COR-L47 (cell line): Measurements from ENCODE around the gene TNNI3K.

Source experiments
- DNase-seq: peaks from one replicate; lab custom pipeline; 2025; lab: John Stamatoyannopoulos, UW

TNNI3K gene

DNA sequence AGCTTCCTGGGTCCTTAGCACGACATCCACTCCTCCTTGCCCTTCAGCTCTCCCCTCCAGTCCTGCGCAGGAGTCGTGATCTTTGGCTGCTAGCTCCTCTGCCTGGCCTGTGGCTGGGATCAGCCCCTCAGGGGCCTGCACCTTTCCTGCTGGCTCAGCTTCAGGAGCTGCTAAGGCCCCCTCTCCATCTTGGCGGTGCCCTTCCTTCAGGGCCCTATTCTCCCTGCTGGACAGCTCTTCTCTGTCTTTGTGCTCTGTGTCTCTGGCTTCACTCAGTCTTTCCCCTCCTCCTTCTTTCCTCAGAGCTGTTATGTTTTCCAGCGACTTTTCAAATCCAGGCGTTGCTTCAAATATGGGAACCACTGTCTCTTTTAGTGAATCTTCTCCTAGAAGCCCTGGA is 336.7 kb downstream of the TNNI3K start:
- DNase-seq = no peak

DNA sequence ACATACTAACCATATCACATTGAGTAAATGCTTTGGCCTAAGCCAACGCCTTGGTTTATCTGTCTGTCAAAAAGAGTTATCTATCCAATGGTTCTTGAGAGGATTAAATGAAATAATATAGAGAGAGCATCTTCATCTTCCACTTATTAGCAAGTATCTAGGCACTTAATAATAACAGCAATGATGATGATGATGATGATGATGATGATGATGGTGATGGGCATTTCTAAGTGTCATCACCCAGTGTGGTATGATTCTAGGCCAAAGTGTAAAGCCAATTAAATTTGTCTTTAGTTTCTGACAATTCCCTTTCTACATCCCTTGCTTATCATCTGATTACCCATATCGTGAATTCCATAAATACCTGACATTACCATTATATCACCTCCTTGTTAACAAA is 342.9 kb downstream of the TNNI3K start:
- no peak for DNase-seq

DNA sequence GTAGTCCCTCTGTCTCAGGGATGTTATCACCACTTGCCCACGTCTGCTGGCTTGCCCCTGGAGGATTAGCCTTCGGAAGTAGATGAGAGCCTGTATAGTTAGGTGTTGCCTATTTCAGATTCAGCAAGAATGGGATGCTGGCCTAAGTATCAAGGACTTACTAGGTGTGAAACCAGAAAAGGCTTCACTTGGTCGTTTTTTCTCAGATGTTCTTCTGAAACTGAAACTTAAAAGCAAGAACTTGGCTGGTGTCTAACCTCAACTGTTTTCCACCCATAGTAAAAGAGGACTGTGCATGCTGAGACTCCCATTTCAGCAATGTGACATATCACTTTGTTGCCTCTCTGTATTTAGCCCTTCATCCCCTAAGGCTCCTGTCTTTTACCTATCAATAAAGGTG is 344.2 kb downstream of the TNNI3K start:
- no peak for DNase-seq

DNA sequence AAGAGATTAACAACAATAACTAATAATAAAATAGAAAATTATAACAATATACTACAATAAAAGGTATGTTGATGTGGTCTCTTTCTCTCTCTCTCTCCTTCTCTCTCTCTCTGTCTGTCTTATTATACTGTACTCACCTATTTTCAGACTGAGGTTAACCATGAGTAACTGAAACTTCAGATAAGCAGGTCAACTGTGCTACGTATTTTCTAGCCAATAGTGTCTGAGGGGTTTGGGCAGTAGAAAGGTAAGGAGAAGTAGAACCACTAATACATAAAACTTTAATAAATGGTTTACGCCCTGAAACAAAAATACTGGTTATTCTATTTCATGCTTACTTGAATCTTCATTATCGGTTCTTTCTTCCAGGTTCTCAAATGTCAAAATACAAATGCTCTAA is 348.2 kb downstream of the TNNI3K start:
- DNase-seq = no peak

DNA sequence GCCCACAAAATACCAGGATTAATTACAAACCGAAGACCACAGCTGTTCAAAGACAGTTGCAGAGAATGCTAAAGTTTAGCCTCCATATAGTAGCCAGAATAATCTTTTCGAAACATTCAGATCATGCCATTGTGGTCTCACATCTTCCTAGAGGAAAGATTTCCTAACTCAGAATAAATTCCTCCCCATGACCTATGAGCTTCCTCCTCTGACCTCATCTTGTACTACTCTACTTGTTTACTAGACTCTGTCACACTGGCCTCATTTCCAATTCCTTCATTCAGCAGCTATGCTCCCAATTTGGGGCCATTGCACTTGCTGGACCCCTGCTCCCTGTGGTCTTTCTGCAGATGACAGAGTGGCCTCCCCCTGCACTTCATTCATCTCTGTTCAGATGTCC is 349.0 kb downstream of the TNNI3K start:
- DNase-seq = no peak

DNA sequence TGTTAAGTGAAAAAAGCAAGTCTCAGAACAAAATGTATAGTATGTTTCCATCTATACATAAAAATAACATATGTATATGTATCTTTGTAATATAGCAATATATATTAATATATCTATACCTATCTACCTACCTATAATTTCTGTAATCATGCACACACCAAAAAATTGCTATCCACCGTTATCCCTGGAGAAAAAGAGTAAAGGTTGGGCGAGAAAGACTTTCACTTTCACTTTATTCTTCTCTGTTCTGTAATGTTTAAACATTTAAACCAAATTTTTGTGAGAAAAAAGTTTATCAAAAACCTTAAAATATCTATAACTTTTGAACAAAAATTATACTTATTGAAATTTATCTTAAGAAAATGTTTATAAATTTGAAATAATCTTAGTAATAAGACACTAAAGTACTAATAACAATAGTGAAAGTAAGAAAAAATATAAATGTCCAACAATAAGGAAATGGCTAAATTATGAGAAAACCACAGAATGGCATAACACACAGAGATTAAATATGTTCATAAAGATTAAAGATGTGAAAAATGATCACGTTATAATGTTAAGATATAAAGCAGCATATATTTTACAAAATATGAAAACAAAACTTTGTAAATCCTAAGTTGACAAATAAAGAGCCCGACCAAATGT is 351.2 kb downstream of the TNNI3K start:
- no peak for DNase-seq

DNA sequence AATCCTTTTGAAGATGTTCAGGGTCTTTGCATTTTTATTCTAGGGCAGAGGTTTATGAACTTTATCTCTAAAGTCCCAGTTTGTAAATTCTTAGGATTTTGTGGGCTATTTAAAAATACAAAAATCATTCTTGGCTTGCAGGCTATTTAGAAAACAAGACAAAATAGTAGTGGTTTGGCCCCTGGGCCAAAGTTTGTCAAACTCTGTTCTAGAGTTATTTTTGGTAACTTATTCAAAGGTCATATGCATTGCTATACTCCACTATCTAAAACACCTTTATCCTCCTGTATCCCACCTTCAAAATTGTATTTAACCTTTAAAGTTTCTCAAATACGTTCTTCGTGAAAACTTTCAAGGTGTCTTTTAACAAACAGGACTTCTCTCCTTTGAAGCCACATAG is 352.7 kb downstream of the TNNI3K start:
- no peak for DNase-seq

DNA sequence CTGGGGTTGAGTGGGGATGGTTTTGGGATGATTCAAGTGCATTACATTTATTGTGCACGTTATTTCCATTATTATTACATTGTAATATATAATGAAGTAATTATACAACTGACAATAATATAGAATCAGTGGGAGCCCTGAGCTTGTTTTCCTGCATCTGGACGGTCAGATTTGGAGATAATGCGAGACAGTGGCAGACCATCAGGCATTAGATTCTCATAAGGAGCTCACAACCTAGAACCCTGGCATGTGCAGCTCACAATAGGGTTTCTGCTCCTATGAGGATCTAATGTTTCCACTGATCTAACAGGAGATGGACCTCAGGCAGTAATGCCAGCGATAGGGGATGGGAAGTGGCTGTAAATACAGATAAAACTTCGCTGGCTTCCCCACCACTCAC is 355.1 kb downstream of the TNNI3K start:
- no peak for DNase-seq

DNA sequence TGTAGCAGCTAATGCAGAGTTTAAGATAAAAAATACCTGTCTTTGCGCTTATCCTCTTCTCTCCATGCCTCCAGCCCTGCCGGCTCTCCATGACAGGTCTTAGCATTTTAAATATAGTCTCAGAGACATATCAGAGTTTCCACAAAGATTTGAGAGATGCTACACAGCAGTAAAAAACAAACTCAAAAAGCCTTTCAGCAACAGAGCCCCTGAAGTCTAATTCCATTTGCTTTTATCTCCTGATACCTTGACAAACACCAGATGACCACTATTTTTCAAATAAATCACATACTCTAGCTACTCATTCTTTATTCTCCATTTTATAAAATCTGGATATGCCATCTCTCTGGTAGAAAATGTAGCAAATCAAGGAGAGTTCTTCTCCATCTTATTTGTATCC is 356.8 kb downstream of the TNNI3K start:
- no peak for DNase-seq

DNA sequence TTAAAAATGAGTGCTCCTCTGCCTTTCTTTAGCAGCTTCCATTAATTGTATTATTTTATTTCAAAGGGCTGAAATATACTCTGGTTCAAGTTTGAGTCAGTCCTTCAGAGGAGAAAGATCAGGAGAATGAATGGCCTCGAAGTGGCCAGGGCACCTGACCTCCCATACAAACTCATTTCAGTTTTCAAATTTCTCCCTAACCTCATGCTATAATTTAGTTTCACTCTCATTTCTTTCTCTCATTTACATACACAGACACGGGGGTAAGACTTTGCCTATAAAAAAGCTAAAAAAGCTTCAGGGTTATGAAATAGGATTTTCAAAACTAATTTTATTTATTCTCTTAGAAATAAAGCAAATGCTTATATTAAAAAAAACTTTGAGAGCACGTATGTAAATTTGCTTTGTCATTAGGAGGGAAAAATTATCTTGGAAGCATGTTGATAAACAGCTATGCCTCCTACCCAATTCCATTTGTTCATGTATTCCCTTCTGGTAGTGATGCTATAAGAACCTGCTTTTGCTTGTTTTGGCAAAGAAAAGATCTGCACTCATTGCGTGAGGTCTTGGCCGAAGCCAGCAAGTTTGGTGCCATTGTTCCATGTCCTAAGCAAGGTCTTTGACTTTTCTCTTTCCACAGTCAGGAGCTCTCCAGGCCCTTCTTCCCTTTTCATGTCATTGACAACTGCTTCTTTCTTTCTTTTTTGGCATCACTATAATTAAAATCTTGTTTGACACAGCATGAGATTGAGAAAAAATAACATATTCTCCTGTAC is 357.6 kb downstream of the TNNI3K start:
- DNase-seq = no peak
